Neural crest cell (in vitro differentiated cells): Measurements from ENCODE around the gene PCGF1. TPM values are rescaled to one million over a fixed set of nuclear protein-coding genes. Genes with fewer than 3 reads are reported as not detected.

ENCODE experiments used
- DNase-seq: peaks from one replicate; pipeline ENCODE4 v3.0.0; 2021; ENCODE audit warnings: low read depth, mixed read lengths, low spot score
- H3K27ac Mint-ChIP-seq: one replicate; pipeline ENCODE4 v1.8.0; 2021; ENCODE audit warnings: mild to moderate bottlenecking, mixed read lengths; ENCODE audit not compliant: unreplicated experiment
- H3K27me3 Mint-ChIP-seq: 2 replicates; pipeline ENCODE4 v1.8.0; 2021; ENCODE audit warnings: low read depth, mild to moderate bottlenecking, mixed read lengths
- H3K36me3 Mint-ChIP-seq: 2 replicates; pipeline ENCODE4 v1.8.0; 2021; ENCODE audit warnings: low read depth, mild to moderate bottlenecking, mixed read lengths
- H3K4me1 Mint-ChIP-seq: 2 replicates; pipeline ENCODE4 v1.8.0; 2021; ENCODE audit warnings: mixed read lengths
- H3K4me3 Mint-ChIP-seq: one replicate; pipeline ENCODE4 v1.8.0; 2021; ENCODE audit warnings: mild to moderate bottlenecking, mixed read lengths
- H3K9me3 Mint-ChIP-seq: 2 replicates; pipeline ENCODE4 v1.8.0; 2021; ENCODE audit warnings: mixed read lengths
- CTCF ChIP-seq: fragments of 200-600 bp; sonication (generic); conservative IDR thresholded peaks from 2 replicates; pipeline ENCODE4 v1.5.0; 2021; ENCODE audit warnings: antibody characterized with exemption, mild to moderate bottlenecking
- long read RNA-seq: library from polyadenylated mRNA; unstranded; transcript quantifications from one replicate; pipeline ENCODE4 v2.0.0, GENCODE V29; 2020
- total RNA-seq: library from RNA; stranded (reverse); gene quantifications from 2 replicates; pipeline ENCODE4 v1.2.1, GENCODE V29; 2021

The PCGF1 gene
- 25.4 and 30.0 TPM in 2 replicates for total RNA-seq
- long read RNA-seq, partial matches to known transcripts = 0 of 6 reads
- long read RNA-seq, other reads (novel, unspliced or antisense) = 0 of 6 reads

- Mint-ChIP-seq H3K27me3 (peaks cover 91% of the 10 kb centered on the region), H3K36me3 (peaks cover 21% of the 10 kb centered on the region), H3K4me1 (peaks cover 35% of the 10 kb centered on the region), H3K27ac (peak within 1 kb of the TSS; percentile 100), H3K4me3 (peak within 1 kb of the TSS; percentile 99), H3K9me3 (peaks cover 3% of the 10 kb centered on the region)
- TF ChIP-seq CTCF = peak; percentile 61
- peak; percentile 97 for DNase-seq
Observed at GRCh38 chr2:74507145-74507925, at the start of gene PCGF1. TSS of gene PCGF1 (minus strand) at chr2:74507695. CDS start at chr2:74507668, 27 bp downstream.

GRCh38 chr2:74556831-74557370 lies 49.4 kb upstream of the PCGF1 start:
- Mint-ChIP-seq H3K9me3 (no peaks in the 10 kb centered on the region), H3K4me3 (peak overlapping the region; percentile 72), H3K27ac (peak overlapping the region; percentile 57), H3K4me1 (peaks cover 18% of the 10 kb centered on the region), H3K36me3 (peaks cover 1% of the 10 kb centered on the region), H3K27me3 (peaks cover 26% of the 10 kb centered on the region)
- TF ChIP-seq CTCF = no peak
- DNase-seq = no peak

- Mint-ChIP-seq H3K36me3 (peaks cover 7% of the 10 kb centered on the region), H3K9me3 (no peaks in the 10 kb centered on the region), H3K4me1 (peaks cover 25% of the 10 kb centered on the region), H3K4me3 (peak overlapping the region; percentile 72), H3K27me3 (peaks cover 19% of the 10 kb centered on the region), H3K27ac (peak overlapping the region; percentile 75)
- no peak for TF ChIP-seq CTCF
- no peak for DNase-seq
Observed at GRCh38 chr2:74556159-74556558, 48.7 kb upstream of the PCGF1 start.

- Mint-ChIP-seq H3K4me3 (peak overlapping the region; percentile 94), H3K4me1 (peaks cover 27% of the 10 kb centered on the region), H3K27ac (no peak overlapping the region), H3K36me3 (peaks cover 7% of the 10 kb centered on the region), H3K9me3 (no peaks in the 10 kb centered on the region), H3K27me3 (peaks cover 15% of the 10 kb centered on the region)
- DNase-seq = no peak
- TF ChIP-seq CTCF = no peak
Observed at GRCh38 chr2:74555610-74556103, 48.2 kb upstream of the PCGF1 start.

- H3K9me3 Mint-ChIP-seq = no peaks in the 10 kb centered on the region
- H3K27ac Mint-ChIP-seq = peak overlapping the region; percentile 88
- peaks cover 8% of the 10 kb centered on the region for H3K27me3 Mint-ChIP-seq
- peaks cover 9% of the 10 kb centered on the region for H3K36me3 Mint-ChIP-seq
- peak; percentile 49 for DNase-seq
- peak; percentile 26 for TF ChIP-seq CTCF
- H3K4me1 Mint-ChIP-seq = peaks cover 34% of the 10 kb centered on the region
- H3K4me3 Mint-ChIP-seq = peak overlapping the region; percentile 94
Observed at GRCh38 chr2:74554820-74555531, 47.5 kb upstream of the PCGF1 start.
